ENCODE results near the gene STX17.

The STX17 gene

GRCh38 chr9:99881769-99882168, 24.7 kb upstream of the STX17 start:
- Mint-ChIP-seq H3K36me3 (no peaks in the 10 kb centered on the region), H3K27ac (no peak overlapping the region), H3K9me3 (no peaks in the 10 kb centered on the region), H3K4me1 (no peaks in the 10 kb centered on the region), H3K27me3 (no peaks in the 10 kb centered on the region), H3K4me3 (no peak overlapping the region)
- no peak for ATAC-seq

GRCh38 chr9:99885747-99886146, 20.7 kb upstream of the STX17 start:
- Mint-ChIP-seq H3K36me3 (no peaks in the 10 kb centered on the region), H3K27ac (no peak overlapping the region), H3K27me3 (no peaks in the 10 kb centered on the region), H3K9me3 (no peaks in the 10 kb centered on the region), H3K4me3 (no peak overlapping the region), H3K4me1 (no peaks in the 10 kb centered on the region)
- ATAC-seq: no peak

GRCh38 chr9:99889120-99889519, 17.3 kb upstream of the STX17 start:
- no peak for ATAC-seq
- peaks cover 8% of the 10 kb centered on the region for H3K36me3 Mint-ChIP-seq
- no peak overlapping the region for H3K4me3 Mint-ChIP-seq
- H3K4me1 Mint-ChIP-seq: no peaks in the 10 kb centered on the region
- H3K27ac Mint-ChIP-seq: no peak overlapping the region
- no peaks in the 10 kb centered on the region for H3K9me3 Mint-ChIP-seq
- H3K27me3 Mint-ChIP-seq: peaks cover 10% of the 10 kb centered on the region

DNA sequence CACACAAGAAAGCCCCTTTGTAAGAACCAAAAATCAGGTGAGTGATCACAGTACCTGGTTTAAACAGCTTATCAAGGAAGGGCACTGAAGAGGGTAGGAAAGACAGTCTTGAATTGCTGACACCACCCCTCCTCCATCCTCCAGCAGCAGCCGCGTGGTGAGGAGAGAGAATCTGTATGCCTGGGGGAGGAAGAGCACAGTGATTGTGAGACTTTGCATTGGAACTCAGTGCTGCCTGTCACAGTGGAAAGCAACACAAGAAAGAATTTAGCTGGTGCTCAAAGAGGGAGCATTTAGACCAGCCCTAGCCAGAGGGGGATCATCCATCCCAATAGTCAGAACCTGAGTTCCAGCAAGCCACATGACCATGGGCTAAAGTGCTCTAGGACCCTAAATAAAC, 11.6 kb upstream of the STX17 start:
- H3K9me3 Mint-ChIP-seq: no peaks in the 10 kb centered on the region
- ATAC-seq: no peak
- no peaks in the 10 kb centered on the region for H3K4me1 Mint-ChIP-seq
- H3K36me3 Mint-ChIP-seq: peaks cover 8% of the 10 kb centered on the region
- H3K4me3 Mint-ChIP-seq: no peak overlapping the region
- H3K27ac Mint-ChIP-seq: no peak overlapping the region
- peaks cover 25% of the 10 kb centered on the region for H3K27me3 Mint-ChIP-seq

- Mint-ChIP-seq H3K4me1 (no peaks in the 10 kb centered on the region), H3K36me3 (peaks cover 8% of the 10 kb centered on the region), H3K4me3 (no peak overlapping the region), H3K9me3 (no peaks in the 10 kb centered on the region), H3K27me3 (peaks cover 25% of the 10 kb centered on the region), H3K27ac (no peak overlapping the region)
- ATAC-seq: no peak
These were observed 10.9 kb upstream of the STX17 start for GRCh38 chr9:99895510-99895909.

DNA sequence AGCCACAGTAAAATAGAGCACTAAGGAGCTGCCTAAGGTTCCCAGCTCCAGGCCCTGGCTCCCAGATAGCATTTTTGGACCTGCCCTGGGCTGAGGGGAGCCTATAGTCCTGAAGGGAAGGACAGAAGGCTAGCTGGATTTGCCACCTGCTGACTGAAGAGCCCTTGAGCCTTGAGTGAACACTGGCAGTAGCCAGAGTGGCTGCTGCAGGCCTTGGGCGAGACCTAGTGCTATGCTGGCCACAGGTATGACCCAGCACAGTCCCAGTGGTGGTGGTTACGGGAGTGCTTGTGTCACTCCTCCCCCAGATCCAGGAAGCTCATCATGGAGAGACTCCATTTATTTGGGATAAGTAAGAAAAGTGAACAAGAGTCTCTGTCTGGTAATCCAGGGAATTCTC, 10.3 kb upstream of the STX17 start:
- Mint-ChIP-seq H3K27me3 (peaks cover 25% of the 10 kb centered on the region), H3K9me3 (no peaks in the 10 kb centered on the region), H3K27ac (no peak overlapping the region), H3K4me1 (no peaks in the 10 kb centered on the region), H3K36me3 (peaks cover 8% of the 10 kb centered on the region), H3K4me3 (no peak overlapping the region)
- ATAC-seq: no peak

DNA sequence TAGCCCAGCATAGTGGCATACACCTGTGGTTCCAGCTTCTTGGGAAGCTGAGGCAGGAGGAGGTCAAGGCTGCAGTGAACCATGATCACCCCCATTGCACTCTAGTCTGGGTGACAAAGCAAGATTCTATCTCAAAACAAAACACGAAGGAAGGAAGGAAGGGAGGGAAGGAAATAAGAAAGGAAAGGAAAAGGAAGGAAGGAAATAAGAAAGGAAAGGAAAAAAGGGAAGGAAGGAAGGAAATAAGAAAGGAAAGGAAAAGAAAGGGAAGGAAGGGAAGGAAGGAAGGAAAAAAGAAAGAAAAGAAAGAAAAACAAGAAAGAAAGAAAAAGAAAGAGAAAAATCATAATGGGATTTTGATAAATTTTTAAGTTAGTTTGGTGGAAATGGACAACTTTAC, 3.1 kb upstream of the STX17 start:
- Mint-ChIP-seq H3K9me3 (no peaks in the 10 kb centered on the region), H3K4me1 (peaks cover 24% of the 10 kb centered on the region), H3K36me3 (no peaks in the 10 kb centered on the region), H3K27me3 (no peaks in the 10 kb centered on the region), H3K4me3 (no peak overlapping the region), H3K27ac (no peak overlapping the region)
- ATAC-seq: no peak

GRCh38 chr9:99905833-99906402, 536 bp upstream of the STX17 start:
- peak overlapping the region; percentile 97 for H3K4me3 Mint-ChIP-seq

DNA sequence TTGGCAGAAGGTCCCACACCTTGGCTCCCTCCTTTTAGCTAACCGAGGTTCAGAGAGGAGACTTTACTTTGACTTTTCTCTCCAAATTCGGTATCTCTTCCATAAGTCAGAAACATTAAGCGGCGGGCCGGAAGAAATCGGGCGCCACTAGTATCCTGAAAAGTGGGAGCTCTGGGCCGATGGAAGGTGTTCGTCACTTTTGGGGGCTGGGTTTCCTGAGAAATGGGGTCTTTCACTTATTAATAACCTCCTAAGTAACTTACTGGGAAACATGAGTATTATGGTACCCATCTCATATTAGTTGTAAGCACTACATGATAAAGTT, 716 bp downstream of the STX17 start:
- Mint-ChIP-seq H3K4me1 (peaks cover 34% of the 10 kb centered on the region), H3K36me3 (no peaks in the 10 kb centered on the region), H3K9me3 (no peaks in the 10 kb centered on the region), H3K27ac (peak overlapping the region; percentile 99), H3K27me3 (no peaks in the 10 kb centered on the region), H3K4me3 (peak overlapping the region; percentile 97)
- ATAC-seq: no peak

More at GRCh38 chr9:99905833-99906402, 536 bp upstream of the STX17 start:
- H3K27me3 Mint-ChIP-seq: no peaks in the 10 kb centered on the region
- no peaks in the 10 kb centered on the region for H3K36me3 Mint-ChIP-seq
- H3K27ac Mint-ChIP-seq: peak overlapping the region; percentile 99
- H3K4me1 Mint-ChIP-seq: peaks cover 34% of the 10 kb centered on the region
- no peak for ATAC-seq
- no peaks in the 10 kb centered on the region for H3K9me3 Mint-ChIP-seq

DNA sequence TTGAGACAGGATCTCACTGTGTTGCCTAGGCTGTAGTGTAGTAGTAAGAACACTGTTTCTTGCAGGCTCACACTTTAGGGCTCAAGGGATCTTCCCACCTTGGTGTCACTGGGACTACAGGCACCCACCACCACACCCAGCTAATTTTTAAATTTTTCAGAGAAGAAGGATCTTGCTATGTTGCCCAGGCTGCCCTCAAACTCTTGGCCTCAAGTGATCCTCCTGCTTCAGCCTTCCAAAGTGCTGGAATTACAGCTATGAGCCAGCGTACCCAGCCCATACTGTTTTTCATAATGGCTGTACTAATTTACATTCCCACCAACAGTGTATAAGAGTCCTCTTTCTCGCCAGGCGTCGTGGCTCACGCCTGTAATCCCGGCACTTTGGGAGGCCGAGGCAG, 5.1 kb downstream of the STX17 start:
- peaks cover 9% of the 10 kb centered on the region for H3K36me3 Mint-ChIP-seq
- ATAC-seq: no peak
- no peaks in the 10 kb centered on the region for H3K27me3 Mint-ChIP-seq
- H3K4me3 Mint-ChIP-seq: no peak overlapping the region
- H3K4me1 Mint-ChIP-seq: peaks cover 33% of the 10 kb centered on the region
- H3K27ac Mint-ChIP-seq: no peak overlapping the region
- no peaks in the 10 kb centered on the region for H3K9me3 Mint-ChIP-seq

DNA sequence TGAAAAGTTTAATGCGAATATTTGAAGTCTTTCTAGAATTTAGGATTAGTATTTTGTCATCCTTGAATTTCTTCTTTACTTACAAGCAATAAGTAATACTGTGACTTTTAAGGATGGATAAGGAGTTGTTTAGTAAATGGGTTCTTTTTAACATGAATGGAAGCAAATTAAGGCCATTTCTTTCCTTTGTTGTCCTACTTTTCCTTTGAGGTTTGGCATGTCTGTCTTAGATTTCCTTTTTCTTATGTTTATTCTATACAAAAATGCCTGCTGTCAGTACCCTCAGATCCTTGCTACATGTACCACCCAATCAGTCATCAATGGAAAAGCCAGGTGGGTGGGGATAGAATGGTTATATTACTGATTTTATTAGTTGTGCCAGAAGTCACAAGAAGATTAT, 10.2 kb downstream of the STX17 start:
- Mint-ChIP-seq H3K9me3 (no peaks in the 10 kb centered on the region), H3K36me3 (peaks cover 49% of the 10 kb centered on the region), H3K4me3 (no peak overlapping the region), H3K27ac (no peak overlapping the region), H3K4me1 (peaks cover 15% of the 10 kb centered on the region), H3K27me3 (no peaks in the 10 kb centered on the region)
- ATAC-seq: no peak

GRCh38 chr9:99918134-99918533, 11.7 kb downstream of the STX17 start:
- Mint-ChIP-seq H3K27me3 (no peaks in the 10 kb centered on the region), H3K4me1 (peaks cover 10% of the 10 kb centered on the region), H3K4me3 (no peak overlapping the region), H3K27ac (no peak overlapping the region), H3K36me3 (peaks cover 63% of the 10 kb centered on the region), H3K9me3 (no peaks in the 10 kb centered on the region)
- ATAC-seq: no peak

- H3K27ac Mint-ChIP-seq: no peak overlapping the region
- no peak for ATAC-seq
- peaks cover 6% of the 10 kb centered on the region for H3K4me1 Mint-ChIP-seq
- H3K27me3 Mint-ChIP-seq: no peaks in the 10 kb centered on the region
- peaks cover 74% of the 10 kb centered on the region for H3K36me3 Mint-ChIP-seq
- peaks cover 3% of the 10 kb centered on the region for H3K9me3 Mint-ChIP-seq
- H3K4me3 Mint-ChIP-seq: no peak overlapping the region
These were observed 13.5 kb downstream of the STX17 start for GRCh38 chr9:99919930-99920329.

DNA sequence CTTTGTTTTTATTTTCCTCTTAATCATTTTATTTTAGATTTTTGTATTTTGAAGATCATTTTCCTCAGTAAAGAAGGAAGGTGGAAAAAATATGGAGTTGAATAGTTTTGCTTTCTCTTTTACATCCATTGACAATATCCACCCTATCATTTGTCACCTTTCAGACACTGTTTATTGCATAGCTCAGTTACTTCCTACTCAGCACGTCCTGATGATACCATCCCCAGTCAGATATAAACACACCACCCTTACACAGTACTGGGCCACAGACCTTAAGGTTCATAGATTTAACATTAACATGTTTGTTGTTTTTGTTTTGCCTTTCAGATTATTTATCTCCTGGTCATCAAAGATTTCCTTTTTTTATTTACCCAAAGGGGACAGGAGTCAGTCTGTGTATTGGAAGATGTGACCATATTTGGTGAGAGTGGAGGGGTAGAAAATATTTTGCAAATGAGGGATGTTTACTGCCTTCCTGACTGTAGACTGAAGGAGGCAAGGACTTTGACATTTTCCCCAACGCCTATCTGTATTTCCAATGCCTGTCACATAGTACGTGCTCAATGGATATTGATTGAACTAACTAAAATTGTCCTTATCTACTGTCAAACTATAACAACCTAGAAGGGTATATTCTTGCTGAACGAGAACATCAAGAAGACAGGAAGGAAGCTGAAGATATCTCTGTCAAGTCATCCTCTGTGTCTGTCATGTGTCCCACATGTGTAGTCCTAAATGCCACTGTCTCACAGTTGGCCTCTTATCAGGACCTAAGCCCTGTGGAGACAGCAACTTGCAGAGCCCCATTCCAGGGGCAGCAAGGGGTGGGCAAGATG, 15.6 kb downstream of the STX17 start:
- peaks cover 6% of the 10 kb centered on the region for H3K4me1 Mint-ChIP-seq

DNA sequence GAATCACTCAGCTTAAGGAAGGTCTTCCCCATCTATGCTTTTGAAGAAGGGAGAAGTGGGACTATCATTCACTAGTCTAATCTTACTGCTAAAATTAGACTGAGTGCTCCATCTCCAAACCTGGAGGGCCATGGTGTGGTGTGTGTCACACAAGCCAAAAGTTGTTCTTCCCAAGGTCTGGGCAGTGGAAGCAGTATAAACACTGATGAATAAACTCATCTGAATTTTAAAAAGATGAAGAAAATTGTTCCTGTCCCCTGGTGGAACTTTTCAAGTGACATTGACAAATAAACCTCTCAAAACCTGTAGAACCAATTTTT, 16.2 kb downstream of the STX17 start:
- ATAC-seq: no peak
- Mint-ChIP-seq H3K4me1 (peaks cover 6% of the 10 kb centered on the region), H3K9me3 (peaks cover 7% of the 10 kb centered on the region), H3K27ac (peak overlapping the region; percentile 32), H3K27me3 (no peaks in the 10 kb centered on the region), H3K36me3 (peaks cover 84% of the 10 kb centered on the region), H3K4me3 (no peak overlapping the region)

More for the DNA sequence above, 15.6 kb downstream of the STX17 start:
- Mint-ChIP-seq H3K27me3 (no peaks in the 10 kb centered on the region), H3K36me3 (peaks cover 88% of the 10 kb centered on the region), H3K27ac (peak overlapping the region; percentile 32), H3K9me3 (peaks cover 7% of the 10 kb centered on the region), H3K4me3 (no peak overlapping the region)
- ATAC-seq: no peak

DNA sequence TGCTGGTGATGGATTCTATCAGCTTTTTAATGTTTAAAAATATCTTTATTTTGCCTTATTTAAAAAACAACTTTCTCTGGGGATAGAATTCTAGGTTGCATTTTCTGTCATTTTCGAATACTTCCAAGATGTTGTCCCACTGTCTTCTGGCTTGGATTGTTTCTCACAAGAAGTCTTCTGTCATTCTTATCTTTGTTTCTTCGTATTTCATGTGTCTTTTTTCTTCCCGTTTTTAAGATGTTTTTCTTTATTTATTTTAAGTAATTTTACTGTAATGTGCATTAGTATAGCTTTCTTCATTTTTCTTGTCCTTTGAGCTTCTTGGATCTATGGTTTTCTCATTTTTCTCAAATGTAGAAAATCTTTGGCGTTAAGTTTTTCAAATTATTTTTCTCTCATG, 19.1 kb downstream of the STX17 start:
- peaks cover 7% of the 10 kb centered on the region for H3K9me3 Mint-ChIP-seq
- peaks cover 79% of the 10 kb centered on the region for H3K36me3 Mint-ChIP-seq
- H3K27ac Mint-ChIP-seq: no peak overlapping the region
- H3K4me3 Mint-ChIP-seq: no peak overlapping the region
- no peaks in the 10 kb centered on the region for H3K27me3 Mint-ChIP-seq
- H3K4me1 Mint-ChIP-seq: peaks cover 4% of the 10 kb centered on the region
- ATAC-seq: no peak
